D721Med (cell line): ENCODE measurements around the gene CHRNG.

Source experiments
- DNase-seq: peaks from one replicate; pipeline ENCODE4 v3.0.0; 2011; ENCODE audit warnings: low spot score; ENCODE audit not compliant: insufficient read length
- FAIRE-seq: peaks from 2 replicates; lab custom pipeline; 2011; peaks lifted over from hg19 to GRCh38; lab: Jason Lieb, UNC
- CTCF ChIP-seq: IDR thresholded peaks from 2 replicates; pipeline ENCODE4 v1.5.1; 2012; ENCODE audit warnings: mild to moderate bottlenecking, control low read depth; ENCODE audit not compliant: insufficient read depth; ENCODE audit errors: missing control alignments

CHRNG gene

GRCh38 chr2:232522623-232523401 is 16.7 kb upstream of the CHRNG start:
- FAIRE-seq (no peak), DNase-seq (no peak)
- no peak for TF ChIP-seq CTCF

GRCh38 chr2:232523402-232523681 is 16.1 kb upstream of the CHRNG start:
- no peak for TF ChIP-seq CTCF
- FAIRE-seq = no peak
- DNase-seq = no peak

DNA sequence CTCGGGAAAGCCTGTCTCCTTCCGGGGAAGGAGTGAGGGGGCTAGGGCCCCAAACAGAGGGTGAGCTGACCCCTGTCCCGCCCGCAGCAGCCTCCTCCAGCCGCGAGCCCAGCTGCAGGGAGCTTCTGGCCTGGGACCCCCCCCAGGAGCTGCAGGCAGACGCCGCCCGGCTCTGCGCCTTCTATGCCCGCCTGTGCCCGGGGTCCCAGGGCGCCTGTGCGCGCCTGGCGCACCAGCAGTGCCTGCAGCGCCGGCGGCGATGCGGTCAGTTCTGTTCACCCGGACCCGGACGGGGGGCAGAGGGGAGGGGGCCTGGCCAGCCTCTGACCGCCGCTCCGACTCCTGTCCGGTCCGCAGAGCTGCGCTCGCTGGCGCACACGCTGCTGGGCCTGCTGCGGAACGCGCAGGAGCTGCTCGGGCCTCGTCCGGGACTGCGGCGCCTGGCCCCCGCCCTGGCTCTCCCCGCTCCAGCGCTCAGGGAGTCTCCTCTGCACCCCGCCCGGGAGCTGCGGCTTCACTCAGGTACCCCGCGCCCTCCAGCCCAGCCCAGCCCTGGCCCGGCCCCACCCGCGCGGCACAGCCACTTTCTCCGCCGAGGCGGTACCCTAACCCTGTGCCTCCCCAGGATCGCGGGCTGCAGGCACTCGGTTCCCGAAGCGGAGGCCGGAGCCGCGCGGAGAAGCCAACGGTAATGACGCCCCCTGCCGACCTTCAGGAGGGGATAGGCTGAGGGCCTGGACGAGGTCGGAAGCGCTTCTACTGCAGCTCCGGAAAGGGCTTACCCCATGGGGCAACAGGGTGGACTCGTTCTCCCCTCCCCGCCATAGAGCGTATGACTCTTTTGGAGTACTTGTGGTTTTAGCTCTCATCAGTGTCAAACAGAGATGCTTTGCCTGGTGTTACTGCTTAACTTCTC is 15.6 kb upstream of the CHRNG start:
- DNase-seq = no peak
- peak; percentile 61 for TF ChIP-seq CTCF
- FAIRE-seq = no peak

- no peak for TF ChIP-seq CTCF
- FAIRE-seq (no peak), DNase-seq (no peak)
Measured at GRCh38 chr2:232524771-232525170, 14.7 kb upstream of the CHRNG start.

- no peak for TF ChIP-seq CTCF
- no peak for FAIRE-seq
Measured at GRCh38 chr2:232525199-232525598, 14.3 kb upstream of the CHRNG start.

DNA sequence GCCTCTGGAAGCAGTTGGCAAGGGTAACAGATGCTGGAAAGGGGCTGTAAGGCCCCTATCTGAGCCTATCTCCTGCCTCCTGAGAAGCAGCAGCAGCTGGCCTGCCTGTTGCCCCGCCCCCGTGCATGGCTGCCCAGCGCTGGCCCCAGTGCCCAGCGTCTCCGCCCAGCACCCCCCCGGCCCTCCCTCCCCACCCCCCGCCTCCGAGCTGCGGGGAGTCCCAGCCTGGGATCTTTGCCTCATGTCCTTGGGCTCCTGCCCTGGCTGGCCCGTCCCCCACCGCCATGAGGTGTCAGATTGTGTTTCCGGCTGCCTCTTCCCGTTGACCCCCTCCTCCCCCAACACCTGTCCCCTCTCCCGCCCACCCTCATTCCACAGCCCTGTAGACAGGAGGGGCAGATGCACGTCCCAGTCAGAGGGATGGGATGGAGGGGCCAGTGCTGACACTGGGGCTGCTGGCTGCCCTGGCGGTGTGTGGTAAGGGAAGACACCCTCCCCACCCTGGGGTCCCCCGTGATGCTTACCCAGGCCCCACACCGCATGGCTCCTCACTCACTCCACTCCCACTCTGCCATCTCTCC is 13.6 kb upstream of the CHRNG start, which contains the start of gene CHRND:
Gene CHRND (plus strand): TSS at position 370 of the 581 bp plus-strand sequence. CDS start 56 bp downstream, at position 426.
- FAIRE-seq (no peak), DNase-seq (peak; percentile 64)
- TF ChIP-seq CTCF = no peak

More at GRCh38 chr2:232525199-232525598, 14.3 kb upstream of the CHRNG start:
- no peak for DNase-seq
